Pancreas (tissue), 10 donors: ENCODE measurements around the gene CST3. TPM values are rescaled to one million over a fixed set of nuclear protein-coding genes. Genes with fewer than 3 reads are reported as not detected.

ENCODE experiments used
- ATAC-seq, 4 donors: fragments of 200-7000 bp; cut with Tn5 transposase; one replicate each; pipeline versions ENCODE4 v1.8.0 to v1.9.1; 2020; ENCODE audit warnings: mild to moderate bottlenecking in 4 of 4, moderate library complexity in 4 of 4
- DNase-seq, 6 donors: peaks; one replicate each; pipeline ENCODE4 v3.0.0-alpha.2; 2020
- FAIRE-seq: peaks from 2 replicates; lab custom pipeline; 2012; peaks lifted over from hg19 to GRCh38; lab: Jason Lieb, UNC
- H3K27ac ChIP-seq, 4 donors: fragments of 200-600 bp; sonication (generic); 1 replicate in 3 of 4; 2 replicates in 1 of 4; pipeline versions ENCODE4 v1.5.0 to v1.8.0; 2020
- H3K27me3 ChIP-seq, 4 donors: fragments of 200-600 bp; one replicate each; pipeline ENCODE4 v1.8.0; 2021
- H3K36me3 ChIP-seq, 3 donors: fragments of 200-600 bp; sonication (generic) in 1 of 3; one replicate each; pipeline versions ENCODE4 v1.5.0 to v1.8.0; 2020 to 2021
- H3K4me1 ChIP-seq, 3 donors: fragments of 200-600 bp; one replicate each; pipeline ENCODE4 v1.8.0; 2021
- H3K4me3 ChIP-seq, 4 donors: fragments of 200-600 bp; sonication (generic) in 2 of 4; one replicate each; pipeline versions ENCODE4 v1.5.0 to v1.8.0; 2020 to 2021
- H3K9me3 ChIP-seq, 4 donors: fragments of 200-600 bp; one replicate each; pipeline ENCODE4 v1.8.0; 2021
- WGBS, 2 donors: extraction: QIAGEN DNeasy Blood & Tissue Kit; methylation state at CpG; one replicate each; pipeline ENCODE4 v1.1.7; 2013; 5-methylcytosine and 5-hydroxymethylcytosine counted together
- intact Hi-C, 3 donors: fragments of 100-400 bp; cut with DNase I; formaldehyde crosslinking; loops; one replicate each; pipeline versions ENCODE4 v1.11.1 to v1.14.2; 2022
- polyA plus RNA-seq, 2 donors: library from polyadenylated mRNA; stranded (reverse); fragments of 200-250 nt; gene quantifications; one replicate each; pipeline ENCODE4 v1.2.3, GENCODE V29; 2013
- total RNA-seq, 6 donors: library from RNA; stranded (reverse); fragmentation: NEBNext Ultra II Directional in 4 of 6; extraction: Animal tissue kit (Norgen Biotek cat#: 25700) in 4 of 6; gene quantifications; one replicate each; pipeline versions ENCODE4 v1.2.1 to v1.2.4, GENCODE V29; 2021 to 2023
- TF ChIP-seq, protein P1 (sequence below), 4 donors: fragments of 200-600 bp; sonication (generic) in 3 of 4; IDR thresholded peaks; one replicate each; pipeline versions ENCODE4 v1.5.0 to v1.8.0; 2021; ENCODE audit warnings: antibody characterized with exemption in 4 of 4
- donor health status: healthy with polysubstance abuse.
- donor health status: DM: no; HTN: no; CAD: no; lungs with moderate emphysema.
- donor health status: DM: no; HTN: no; CAD: no.
- donor health status: control.
- donor health status: control.
- donor health status: Bipolar disorder and iron deficiency.
- donor health status: DM: yes; HTN: yes; CAD: no.
- donor health status: DM: no; HTN: no; CAD: no.
- donor health status: DM: no; HTN: no; CAD: no.
- donor health status: DM: yes; HTN: yes; CAD: no.

Gene CST3
- total and polyA plus RNA-seq, 8 donors = 201 to 445 (median 264) TPM

DNA sequence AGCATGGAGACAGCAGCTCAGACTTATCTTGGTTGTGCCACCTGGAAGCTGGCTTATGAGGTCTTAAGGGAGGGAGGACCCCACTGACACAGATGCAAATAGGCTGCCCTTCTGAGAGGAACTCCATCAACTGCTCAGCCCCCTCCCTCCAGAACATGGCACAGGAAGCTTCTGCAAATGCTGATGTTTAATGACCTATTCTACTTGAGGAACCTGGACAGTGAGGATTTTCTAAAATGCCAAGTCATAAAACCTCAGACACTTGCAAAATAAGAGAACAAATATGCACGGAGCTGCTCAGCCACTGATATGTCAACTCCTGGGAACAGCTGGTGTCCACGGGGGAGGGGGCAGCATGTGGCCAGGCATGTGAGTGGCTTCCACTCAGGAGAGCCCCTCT, 35.5 kb downstream of the CST3 start:
- intact Hi-C loops = loop anchor here in 1 of 3 donors (10.0 kb wide), 1 partner anchor 157 kb away; no protein-coding TSS in a partner anchor
- no peaks in the 10 kb centered on the region for H3K9me3 ChIP-seq
- FAIRE-seq (no peak), ATAC-seq (no peak), DNase-seq (no peak)
- no peak overlapping the region for H3K4me3 ChIP-seq
- TF ChIP-seq, protein P1, sequence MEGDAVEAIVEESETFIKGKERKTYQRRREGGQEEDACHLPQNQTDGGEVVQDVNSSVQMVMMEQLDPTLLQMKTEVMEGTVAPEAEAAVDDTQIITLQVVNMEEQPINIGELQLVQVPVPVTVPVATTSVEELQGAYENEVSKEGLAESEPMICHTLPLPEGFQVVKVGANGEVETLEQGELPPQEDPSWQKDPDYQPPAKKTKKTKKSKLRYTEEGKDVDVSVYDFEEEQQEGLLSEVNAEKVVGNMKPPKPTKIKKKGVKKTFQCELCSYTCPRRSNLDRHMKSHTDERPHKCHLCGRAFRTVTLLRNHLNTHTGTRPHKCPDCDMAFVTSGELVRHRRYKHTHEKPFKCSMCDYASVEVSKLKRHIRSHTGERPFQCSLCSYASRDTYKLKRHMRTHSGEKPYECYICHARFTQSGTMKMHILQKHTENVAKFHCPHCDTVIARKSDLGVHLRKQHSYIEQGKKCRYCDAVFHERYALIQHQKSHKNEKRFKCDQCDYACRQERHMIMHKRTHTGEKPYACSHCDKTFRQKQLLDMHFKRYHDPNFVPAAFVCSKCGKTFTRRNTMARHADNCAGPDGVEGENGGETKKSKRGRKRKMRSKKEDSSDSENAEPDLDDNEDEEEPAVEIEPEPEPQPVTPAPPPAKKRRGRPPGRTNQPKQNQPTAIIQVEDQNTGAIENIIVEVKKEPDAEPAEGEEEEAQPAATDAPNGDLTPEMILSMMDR (IDR thresholded peaks at IDR 0.05) = no peak
- WGBS, 2 donors = 51 to 59% methylated on average over 2 of the region's 2 CpGs
- no peaks in the 10 kb centered on the region for H3K36me3 ChIP-seq
- no peaks in the 10 kb centered on the region for H3K27me3 ChIP-seq
- H3K4me1 ChIP-seq = no peaks in the 10 kb centered on the region
- no peak overlapping the region for H3K27ac ChIP-seq

DNA sequence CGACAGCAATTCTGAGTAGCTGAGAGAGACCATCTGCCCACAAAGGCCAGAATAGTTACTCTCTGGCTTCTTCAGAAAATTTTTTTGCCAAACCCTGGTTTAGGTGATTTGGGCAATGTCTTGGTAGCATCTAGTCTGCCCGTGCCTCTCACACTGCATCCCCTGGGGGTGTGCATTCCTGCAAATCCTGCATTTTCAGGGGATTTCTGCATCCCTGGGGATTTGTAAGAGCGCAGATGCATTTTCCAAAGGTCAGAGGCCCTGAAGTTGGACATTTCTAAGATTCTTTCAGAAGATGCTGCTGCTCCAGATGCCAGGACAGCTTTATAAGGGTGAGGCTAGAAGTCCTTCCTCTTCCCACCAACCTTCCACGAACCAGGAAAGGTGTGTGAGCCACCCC, 36.0 kb downstream of the CST3 start:
- DNase-seq (no peak), ATAC-seq (no peak), FAIRE-seq (no peak)
- Histone ChIP-seq H3K9me3 (no peaks in the 10 kb centered on the region), H3K27me3 (no peaks in the 10 kb centered on the region), H3K4me3 (no peak overlapping the region), H3K36me3 (no peaks in the 10 kb centered on the region), H3K27ac (no peak overlapping the region), H3K4me1 (no peaks in the 10 kb centered on the region)
- TF ChIP-seq, protein P1 (IDR thresholded peaks at IDR 0.05) = no peak
- 63 to 75% methylated on average over 4 of the region's 4 CpGs for WGBS, 2 donors
- intact Hi-C loops = loop anchor here in 1 of 3 donors (10.0 kb wide), 1 partner anchor 157 kb away; no protein-coding TSS in a partner anchor

DNA sequence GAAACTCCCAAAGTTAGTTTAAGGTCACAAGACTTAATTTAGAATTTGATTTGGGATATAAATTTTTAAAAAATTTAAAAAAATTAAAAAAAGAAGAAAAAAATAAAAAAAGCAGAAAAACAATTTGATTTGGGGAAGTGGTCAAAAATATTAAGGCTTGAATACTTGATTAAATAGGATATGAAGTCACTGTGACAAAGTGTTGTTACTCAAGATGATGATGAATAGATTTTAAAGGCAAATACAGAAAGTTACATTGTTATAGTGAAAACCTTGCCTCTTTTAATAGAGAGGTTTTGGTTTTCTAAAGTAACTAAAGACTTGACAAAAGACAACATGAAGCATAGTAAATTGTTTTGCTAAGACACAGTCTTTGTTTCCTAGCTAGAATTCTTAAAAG, 39.3 kb downstream of the CST3 start:
- Histone ChIP-seq H3K4me3 (no peak overlapping the region), H3K4me1 (no peaks in the 10 kb centered on the region), H3K27me3 (no peaks in the 10 kb centered on the region), H3K9me3 (no peaks in the 10 kb centered on the region), H3K36me3 (no peaks in the 10 kb centered on the region), H3K27ac (no peak overlapping the region)
- TF ChIP-seq, protein P1 (IDR thresholded peaks at IDR 0.05) = no peak
- ATAC-seq (no peak), DNase-seq (no peak), FAIRE-seq (peak; percentile 65)
- intact Hi-C loops = no loop called here

- no peak overlapping the region for H3K27ac ChIP-seq
- H3K9me3 ChIP-seq = no peaks in the 10 kb centered on the region
- H3K36me3 ChIP-seq = no peaks in the 10 kb centered on the region
- no peaks in the 10 kb centered on the region for H3K4me1 ChIP-seq
- TF ChIP-seq, protein P1 (IDR thresholded peaks at IDR 0.05) = no peak
- no peak for FAIRE-seq
- no peaks in the 10 kb centered on the region for H3K27me3 ChIP-seq
- no peak for DNase-seq
- no peak for ATAC-seq
- intact Hi-C loops = no loop called here
- WGBS, 2 donors = 50 to 51% methylated on average over 2 of the region's 2 CpGs
- no peak overlapping the region for H3K4me3 ChIP-seq
These were observed 41.0 kb downstream of the CST3 start for GRCh38 chr20:23596579-23597250.

- ATAC-seq (peak in 1 of 4 donors; percentile 38), DNase-seq (no peak), FAIRE-seq (no peak)
- H3K27me3 ChIP-seq = no peaks in the 10 kb centered on the region
- H3K4me1 ChIP-seq = no peaks in the 10 kb centered on the region
- intact Hi-C loops = no loop called here
- TF ChIP-seq, protein P1 (IDR thresholded peaks at IDR 0.05) = no peak
- WGBS, 2 donors = 59 to 64% methylated on average over 1 of the region's 1 CpG
- H3K27ac ChIP-seq = no peak overlapping the region
- no peaks in the 10 kb centered on the region for H3K36me3 ChIP-seq
- no peaks in the 10 kb centered on the region for H3K9me3 ChIP-seq
- H3K4me3 ChIP-seq = no peak overlapping the region
These were observed 41.8 kb downstream of the CST3 start for GRCh38 chr20:23595941-23596340.
